HepG2 (cell line): ENCODE results near the gene TAS1R3. TPM values are rescaled to one million over a fixed set of nuclear protein-coding genes. Genes with fewer than 3 reads are reported as not detected.

ENCODE experiments used
- CHD4 ChIP-seq: fragments of 200-600 bp; sonication (generic); IDR thresholded peaks from 2 replicates; pipeline ENCODE4 v1.7.0; 2017; ENCODE audit warnings: mild to moderate bottlenecking, low read length, borderline replicate concordance
- HDAC2 ChIP-seq: sonication (generic); formaldehyde crosslinking; IDR thresholded peaks from 2 replicates; pipeline ENCODE4 v1.4.0; 2020; ENCODE audit warnings: missing genetic modification reagents
- NR2C2 ChIP-seq: sonication (generic); formaldehyde crosslinking; IDR thresholded peaks from 2 replicates; pipeline ENCODE4 v1.4.0; 2020; ENCODE audit warnings: missing genetic modification reagents, mild to moderate bottlenecking, moderate library complexity, borderline replicate concordance
- PTBP1 ChIP-seq: fragments of 200-400 bp; formaldehyde crosslinking; IDR thresholded peaks from 2 replicates; pipeline ENCODE4 v1.6.1; 2018; ENCODE audit warnings: low read length, low read depth; ENCODE audit not compliant: poor library complexity, severe bottlenecking
- SKI ChIP-seq: fragments of 450-650 bp; IDR thresholded peaks from one replicate; pipeline ENCODE4 v1.6.1; 2018; ENCODE audit warnings: mild to moderate bottlenecking; ENCODE audit not compliant: partially characterized antibody
- TBX2 ChIP-seq: sonication (generic); formaldehyde crosslinking; IDR thresholded peaks from 2 replicates; pipeline ENCODE4 v1.5.0; 2020; ENCODE audit warnings: missing genetic modification reagents, mild to moderate bottlenecking, borderline replicate concordance
- ZEB1 ChIP-seq: IDR thresholded peaks from 2 replicates; pipeline ENCODE4 v1.6.1; 2012; ENCODE audit warnings: mild to moderate bottlenecking, low read depth, inconsistent platforms; ENCODE audit not compliant: insufficient replicate concordance
- ZFYVE20 ChIP-seq: sonication (generic); formaldehyde crosslinking; IDR thresholded peaks from 2 replicates; pipeline ENCODE4 v1.8.0; 2023; ENCODE audit warnings: low read depth, mild to moderate bottlenecking, moderate library complexity, missing genetic modification reagents, borderline replicate concordance
- ZNF30 ChIP-seq: sonication (generic); formaldehyde crosslinking; IDR thresholded peaks from 2 replicates; pipeline ENCODE4 v1.5.0; 2020; ENCODE audit warnings: mild to moderate bottlenecking, missing genetic modification reagents
- ZNF564 ChIP-seq: sonication (generic); formaldehyde crosslinking; IDR thresholded peaks from 2 replicates; pipeline ENCODE4 v1.8.1; 2023; ENCODE audit warnings: mild to moderate bottlenecking, missing genetic modification reagents
- ZNF614 ChIP-seq: IDR thresholded peaks from 2 replicates; pipeline ENCODE4 v1.6.1; 2018; ENCODE audit warnings: missing biosample characterization, missing genetic modification reagents, inconsistent platforms, borderline replicate concordance
- ZNF709 ChIP-seq: sonication (generic); formaldehyde crosslinking; IDR thresholded peaks from 2 replicates; pipeline ENCODE4 v1.5.0; 2020; ENCODE audit warnings: mild to moderate bottlenecking, missing genetic modification reagents
- ZNF724P ChIP-seq: sonication (generic); formaldehyde crosslinking; IDR thresholded peaks from 2 replicates; pipeline ENCODE4 v1.8.0; 2022; ENCODE audit warnings: missing genetic modification reagents, borderline replicate concordance
- polyA plus RNA-seq, 8 experiments: library from polyadenylated mRNA; depleted of rRNA in 3 of 8; stranded (reverse) in 7 of 8; unstranded in 1 of 8; fragments of >200 nt; fragmentation: Illumina TruSeq in 4 of 8; extraction: Trizol in 4 of 8; gene quantifications; 2 replicates each; pipeline versions ENCODE4 v1.2.1 to v1.2.3, GENCODE V29; 2011 to 2016; ENCODE audit warnings: low read depth in 4 of 8, missing spikeins in 1 of 8, mixed read lengths in 1 of 8; ENCODE audit not compliant: insufficient read depth in 1 of 8
- total RNA-seq, 5 experiments: library from RNA; depleted of rRNA; stranded (reverse); fragments of >200 nt; fragmentation: Illumina TruSeq; extraction: Trizol; gene quantifications; 2 replicates each; pipeline ENCODE4 v1.2.3, GENCODE V29; 2016; ENCODE audit warnings: low read depth in 1 of 5
- TF ChIP-seq, protein P1 (sequence below), 2 experiments: fragments of 450-650 bp in 1 of 2; sonication (generic) in 1 of 2; formaldehyde crosslinking in 1 of 2; IDR thresholded peaks; 2 replicates each; pipeline versions ENCODE4 v1.6.1 to v1.8.0; 2016 to 2022; ENCODE audit warnings: antibody characterized with exemption in 1 of 2, mild to moderate bottlenecking in 1 of 2, missing genetic modification reagents in 1 of 2
- TF ChIP-seq, protein P2 (sequence below): sonication (generic); formaldehyde crosslinking; IDR thresholded peaks from 2 replicates; pipeline ENCODE4 v1.5.0; 2020; ENCODE audit warnings: missing genetic modification reagents, mild to moderate bottlenecking, borderline replicate concordance
- TF ChIP-seq, protein P3 (sequence below): sonication (generic); formaldehyde crosslinking; IDR thresholded peaks from 2 replicates; pipeline ENCODE4 v1.8.0; 2022; ENCODE audit warnings: mild to moderate bottlenecking, missing genetic modification reagents, moderate library complexity

The TAS1R3 gene
- total and polyA plus RNA-seq, 2 of the 13 experiments (the other 11 are each of a cell fraction or from before 2014, with no cell fraction given), result 0.13 to 0.15 TPM

DNA sequence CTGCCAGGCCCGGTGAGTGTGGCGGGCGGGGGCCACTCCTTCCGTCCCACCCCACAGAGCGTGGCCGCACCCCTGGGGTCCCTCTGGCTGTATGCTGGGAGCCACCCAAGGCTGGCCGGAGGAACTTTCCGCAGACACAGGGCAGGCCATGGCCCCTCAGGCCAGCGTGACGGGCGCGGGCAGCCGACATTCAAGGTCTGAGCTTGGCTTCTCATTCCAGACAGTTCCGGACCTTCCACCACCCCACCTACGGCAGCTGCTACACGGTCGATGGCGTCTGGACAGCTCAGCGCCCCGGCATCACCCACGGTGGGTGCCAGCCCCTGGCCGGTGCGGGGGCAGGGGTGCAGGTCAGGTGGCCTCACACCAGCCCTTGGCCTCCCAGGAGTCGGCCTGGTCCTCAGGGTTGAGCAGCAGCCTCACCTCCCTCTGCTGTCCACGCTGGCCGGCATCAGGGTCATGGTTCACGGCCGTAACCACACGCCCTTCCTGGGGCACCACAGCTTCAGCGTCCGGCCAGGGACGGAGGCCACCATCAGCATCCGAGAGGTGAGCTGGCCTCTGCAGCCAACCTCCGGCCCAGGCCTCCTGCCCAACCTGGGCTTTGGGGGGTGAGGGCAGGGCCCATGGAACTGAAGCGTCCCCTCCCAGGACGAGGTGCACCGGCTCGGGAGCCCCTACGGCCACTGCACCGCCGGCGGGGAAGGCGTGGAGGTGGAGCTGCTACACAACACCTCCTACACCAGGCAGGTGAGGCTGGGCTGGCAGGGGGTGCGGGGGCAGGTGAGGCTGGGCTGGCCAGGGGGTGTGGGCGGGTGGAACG, 43.6 kb upstream of the TAS1R3 start (continued):
- TF ChIP-seq, protein P1, sequence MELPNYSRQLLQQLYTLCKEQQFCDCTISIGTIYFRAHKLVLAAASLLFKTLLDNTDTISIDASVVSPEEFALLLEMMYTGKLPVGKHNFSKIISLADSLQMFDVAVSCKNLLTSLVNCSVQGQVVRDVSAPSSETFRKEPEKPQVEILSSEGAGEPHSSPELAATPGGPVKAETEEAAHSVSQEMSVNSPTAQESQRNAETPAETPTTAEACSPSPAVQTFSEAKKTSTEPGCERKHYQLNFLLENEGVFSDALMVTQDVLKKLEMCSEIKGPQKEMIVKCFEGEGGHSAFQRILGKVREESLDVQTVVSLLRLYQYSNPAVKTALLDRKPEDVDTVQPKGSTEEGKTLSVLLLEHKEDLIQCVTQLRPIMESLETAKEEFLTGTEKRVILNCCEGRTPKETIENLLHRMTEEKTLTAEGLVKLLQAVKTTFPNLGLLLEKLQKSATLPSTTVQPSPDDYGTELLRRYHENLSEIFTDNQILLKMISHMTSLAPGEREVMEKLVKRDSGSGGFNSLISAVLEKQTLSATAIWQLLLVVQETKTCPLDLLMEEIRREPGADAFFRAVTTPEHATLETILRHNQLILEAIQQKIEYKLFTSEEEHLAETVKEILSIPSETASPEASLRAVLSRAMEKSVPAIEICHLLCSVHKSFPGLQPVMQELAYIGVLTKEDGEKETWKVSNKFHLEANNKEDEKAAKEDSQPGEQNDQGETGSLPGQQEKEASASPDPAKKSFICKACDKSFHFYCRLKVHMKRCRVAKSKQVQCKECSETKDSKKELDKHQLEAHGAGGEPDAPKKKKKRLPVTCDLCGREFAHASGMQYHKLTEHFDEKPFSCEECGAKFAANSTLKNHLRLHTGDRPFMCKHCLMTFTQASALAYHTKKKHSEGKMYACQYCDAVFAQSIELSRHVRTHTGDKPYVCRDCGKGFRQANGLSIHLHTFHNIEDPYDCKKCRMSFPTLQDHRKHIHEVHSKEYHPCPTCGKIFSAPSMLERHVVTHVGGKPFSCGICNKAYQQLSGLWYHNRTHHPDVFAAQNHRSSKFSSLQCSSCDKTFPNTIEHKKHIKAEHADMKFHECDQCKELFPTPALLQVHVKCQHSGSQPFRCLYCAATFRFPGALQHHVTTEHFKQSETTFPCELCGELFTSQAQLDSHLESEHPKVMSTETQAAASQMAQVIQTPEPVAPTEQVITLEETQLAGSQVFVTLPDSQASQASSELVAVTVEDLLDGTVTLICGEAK (IDR thresholded peaks at IDR 0.05), result no peak
- TF ChIP-seq, protein P1 (CRISPR knock-in tag; IDR thresholded peaks at IDR 0.05), result 0 out of 2 replicates have a peak, but pooled peaks have one; percentile 20
- TF ChIP-seq PTBP1, result no peak
- TF ChIP-seq SKI, result peak; percentile 53
- TF ChIP-seq ZNF709, result 0 out of 2 replicates have a peak, but pooled peaks have one; percentile 59
- TF ChIP-seq ZNF30 (CRISPR knock-in tag), result no peak
- no peak for TF ChIP-seq ZNF614
- no peak for TF ChIP-seq ZFYVE20
- peak; percentile 41; the same call in 1 of the 2 replicates for TF ChIP-seq TBX2
- TF ChIP-seq CHD4, result no peak
- TF ChIP-seq ZNF564, result 0 out of 2 replicates have a peak, but pooled peaks have one; percentile 50
- TF ChIP-seq HDAC2 (CRISPR knock-in tag), result peak; percentile 61; the same call in 1 of the 2 replicates
- TF ChIP-seq NR2C2, result peak; percentile 96
- TF ChIP-seq, protein P2, sequence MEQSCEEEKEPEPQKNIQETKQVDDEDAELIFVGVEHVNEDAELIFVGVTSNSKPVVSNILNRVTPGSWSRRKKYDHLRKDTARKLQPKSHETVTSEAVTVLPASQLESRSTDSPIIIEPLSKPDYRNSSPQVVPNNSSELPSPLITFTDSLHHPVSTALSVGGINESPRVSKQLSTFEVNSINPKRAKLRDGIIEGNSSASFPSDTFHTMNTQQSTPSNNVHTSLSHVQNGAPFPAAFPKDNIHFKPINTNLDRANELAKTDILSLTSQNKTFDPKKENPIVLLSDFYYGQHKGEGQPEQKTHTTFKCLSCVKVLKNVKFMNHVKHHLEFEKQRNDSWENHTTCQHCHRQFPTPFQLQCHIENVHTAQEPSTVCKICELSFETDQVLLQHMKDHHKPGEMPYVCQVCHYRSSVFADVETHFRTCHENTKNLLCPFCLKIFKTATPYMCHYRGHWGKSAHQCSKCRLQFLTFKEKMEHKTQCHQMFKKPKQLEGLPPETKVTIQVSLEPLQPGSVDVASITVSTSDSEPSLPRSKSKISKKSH (CRISPR knock-in tag), result peak; percentile 34; the same call in 1 of the 2 replicates
- TF ChIP-seq, protein P3, sequence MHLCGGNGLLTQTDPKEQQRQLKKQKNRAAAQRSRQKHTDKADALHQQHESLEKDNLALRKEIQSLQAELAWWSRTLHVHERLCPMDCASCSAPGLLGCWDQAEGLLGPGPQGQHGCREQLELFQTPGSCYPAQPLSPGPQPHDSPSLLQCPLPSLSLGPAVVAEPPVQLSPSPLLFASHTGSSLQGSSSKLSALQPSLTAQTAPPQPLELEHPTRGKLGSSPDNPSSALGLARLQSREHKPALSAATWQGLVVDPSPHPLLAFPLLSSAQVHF (CRISPR knock-in tag), result no peak
- 0 out of 2 replicates have a peak, but pooled peaks have one; percentile 57 for TF ChIP-seq ZNF724P
- no peak for TF ChIP-seq ZEB1
